ENCODE results near the gene DNM3. TPM values are rescaled to one million over a fixed set of nuclear protein-coding genes. Genes with fewer than 3 reads are reported as not detected.

DNM3 gene
- total RNA-seq, 1 experiment from 2014 or later = 0.45 TPM

GRCh38 chr1:171939740-171940139, 98.4 kb downstream of the DNM3 start:
- Histone ChIP-seq H3K36me3 (ENCODE audit: insufficient read depth, low read length) (no peaks in the 10 kb centered on the region), H3K9me2 (replicated peaks; ENCODE audit: insufficient read depth, low read length) (no peaks in the 10 kb centered on the region), H3K79me2 (ENCODE audit: low read length) (no peaks in the 10 kb centered on the region), H3K9me3 (ENCODE audit: low read length) (no peaks in the 10 kb centered on the region), H3K4me2 (ENCODE audit: low read depth, low read length, poor library complexity, severe bottlenecking) (no peak overlapping the region), H3K27me3 (ENCODE audit: low read length) (no peaks in the 10 kb centered on the region), H3K4me1 (ENCODE audit: low read length) (no peaks in the 10 kb centered on the region), H3K27ac (ENCODE audit: low read length) (no peak overlapping the region), H3K9ac (ENCODE audit: low read length) (no peak overlapping the region), H2AFZ (ENCODE audit: low read length) (no peak overlapping the region), H4K20me1 (ENCODE audit: insufficient read depth, low read depth, low read length) (no peaks in the 10 kb centered on the region), H3K4me3 (ENCODE audit: low read length) (no peak overlapping the region)
- DNase-seq = no peak

- Histone ChIP-seq H2AFZ (ENCODE audit: low read length) (no peak overlapping the region), H3K4me1 (ENCODE audit: low read length) (no peaks in the 10 kb centered on the region), H4K20me1 (ENCODE audit: insufficient read depth, low read depth, low read length) (no peaks in the 10 kb centered on the region), H3K9me3 (ENCODE audit: low read length) (no peaks in the 10 kb centered on the region), H3K9ac (ENCODE audit: low read length) (no peak overlapping the region), H3K27me3 (ENCODE audit: low read length) (no peaks in the 10 kb centered on the region), H3K79me2 (ENCODE audit: low read length) (no peaks in the 10 kb centered on the region), H3K27ac (ENCODE audit: low read length) (no peak overlapping the region), H3K4me3 (ENCODE audit: low read length) (no peak overlapping the region), H3K36me3 (ENCODE audit: insufficient read depth, low read length) (no peaks in the 10 kb centered on the region), H3K9me2 (replicated peaks; ENCODE audit: insufficient read depth, low read length) (no peaks in the 10 kb centered on the region), H3K4me2 (ENCODE audit: low read depth, low read length, poor library complexity, severe bottlenecking) (no peak overlapping the region)
- DNase-seq = no peak
Measured at GRCh38 chr1:171940368-171940767, 99.1 kb downstream of the DNM3 start.

GRCh38 chr1:171941920-171942319, 100.6 kb downstream of the DNM3 start:
- H3K36me3 ChIP-seq (ENCODE audit: insufficient read depth, low read length) = no peaks in the 10 kb centered on the region
- no peaks in the 10 kb centered on the region for H3K9me3 ChIP-seq (ENCODE audit: low read length)
- H3K4me2 ChIP-seq (ENCODE audit: low read depth, low read length, poor library complexity, severe bottlenecking) = no peak overlapping the region
- no peaks in the 10 kb centered on the region for H3K4me1 ChIP-seq (ENCODE audit: low read length)
- no peaks in the 10 kb centered on the region for H4K20me1 ChIP-seq (ENCODE audit: insufficient read depth, low read depth, low read length)
- DNase-seq = no peak
- H2AFZ ChIP-seq (ENCODE audit: low read length) = no peak overlapping the region
- no peaks in the 10 kb centered on the region for H3K9me2 ChIP-seq (replicated peaks; ENCODE audit: insufficient read depth, low read length)
- H3K4me3 ChIP-seq (ENCODE audit: low read length) = no peak overlapping the region
- H3K27ac ChIP-seq (ENCODE audit: low read length) = no peak overlapping the region
- H3K9ac ChIP-seq (ENCODE audit: low read length) = no peak overlapping the region
- H3K27me3 ChIP-seq (ENCODE audit: low read length) = no peaks in the 10 kb centered on the region
- no peaks in the 10 kb centered on the region for H3K79me2 ChIP-seq (ENCODE audit: low read length)

- no peak for DNase-seq
- no peaks in the 10 kb centered on the region for H3K9me3 ChIP-seq (ENCODE audit: low read length)
- no peaks in the 10 kb centered on the region for H4K20me1 ChIP-seq (ENCODE audit: insufficient read depth, low read depth, low read length)
- no peaks in the 10 kb centered on the region for H3K27me3 ChIP-seq (ENCODE audit: low read length)
- no peak overlapping the region for H3K4me2 ChIP-seq (ENCODE audit: low read depth, low read length, poor library complexity, severe bottlenecking)
- H3K9me2 ChIP-seq (replicated peaks; ENCODE audit: insufficient read depth, low read length) = no peaks in the 10 kb centered on the region
- H3K9ac ChIP-seq (ENCODE audit: low read length) = no peak overlapping the region
- H3K4me3 ChIP-seq (ENCODE audit: low read length) = no peak overlapping the region
- H3K27ac ChIP-seq (ENCODE audit: low read length) = no peak overlapping the region
- no peak overlapping the region for H2AFZ ChIP-seq (ENCODE audit: low read length)
- no peaks in the 10 kb centered on the region for H3K4me1 ChIP-seq (ENCODE audit: low read length)
- H3K36me3 ChIP-seq (ENCODE audit: insufficient read depth, low read length) = no peaks in the 10 kb centered on the region
- H3K79me2 ChIP-seq (ENCODE audit: low read length) = no peaks in the 10 kb centered on the region
Measured at GRCh38 chr1:171943973-171944561, 102.8 kb downstream of the DNM3 start.

- Histone ChIP-seq H4K20me1 (ENCODE audit: insufficient read depth, low read depth, low read length) (no peaks in the 10 kb centered on the region), H3K36me3 (ENCODE audit: insufficient read depth, low read length) (no peaks in the 10 kb centered on the region), H3K4me3 (ENCODE audit: low read length) (no peak overlapping the region), H3K9me2 (replicated peaks; ENCODE audit: insufficient read depth, low read length) (no peaks in the 10 kb centered on the region), H3K27me3 (ENCODE audit: low read length) (no peaks in the 10 kb centered on the region), H3K9ac (ENCODE audit: low read length) (no peak overlapping the region), H3K9me3 (ENCODE audit: low read length) (no peaks in the 10 kb centered on the region), H2AFZ (ENCODE audit: low read length) (no peak overlapping the region), H3K4me1 (ENCODE audit: low read length) (no peaks in the 10 kb centered on the region), H3K4me2 (ENCODE audit: low read depth, low read length, poor library complexity, severe bottlenecking) (no peak overlapping the region), H3K79me2 (ENCODE audit: low read length) (no peaks in the 10 kb centered on the region), H3K27ac (ENCODE audit: low read length) (no peak overlapping the region)
- no peak for DNase-seq
Measured at GRCh38 chr1:171948511-171948910, 107.2 kb downstream of the DNM3 start.

- Histone ChIP-seq H3K27me3 (ENCODE audit: low read length) (no peaks in the 10 kb centered on the region), H4K20me1 (ENCODE audit: insufficient read depth, low read depth, low read length) (no peaks in the 10 kb centered on the region), H3K4me2 (ENCODE audit: low read depth, low read length, poor library complexity, severe bottlenecking) (no peak overlapping the region), H3K4me3 (ENCODE audit: low read length) (no peak overlapping the region), H3K9me2 (replicated peaks; ENCODE audit: insufficient read depth, low read length) (no peaks in the 10 kb centered on the region), H3K9ac (ENCODE audit: low read length) (no peak overlapping the region), H3K27ac (ENCODE audit: low read length) (no peak overlapping the region), H3K79me2 (ENCODE audit: low read length) (no peaks in the 10 kb centered on the region), H2AFZ (ENCODE audit: low read length) (no peak overlapping the region), H3K4me1 (ENCODE audit: low read length) (no peaks in the 10 kb centered on the region), H3K36me3 (ENCODE audit: insufficient read depth, low read length) (no peaks in the 10 kb centered on the region), H3K9me3 (ENCODE audit: low read length) (no peaks in the 10 kb centered on the region)
- no peak for DNase-seq
Measured at GRCh38 chr1:171949316-171949715, 108.0 kb downstream of the DNM3 start.

- no peak for DNase-seq
- Histone ChIP-seq H4K20me1 (ENCODE audit: insufficient read depth, low read depth, low read length) (no peaks in the 10 kb centered on the region), H3K36me3 (ENCODE audit: insufficient read depth, low read length) (no peaks in the 10 kb centered on the region), H3K4me1 (ENCODE audit: low read length) (no peaks in the 10 kb centered on the region), H3K79me2 (ENCODE audit: low read length) (no peaks in the 10 kb centered on the region), H3K9me3 (ENCODE audit: low read length) (no peaks in the 10 kb centered on the region), H3K4me3 (ENCODE audit: low read length) (no peak overlapping the region), H3K9me2 (replicated peaks; ENCODE audit: insufficient read depth, low read length) (no peaks in the 10 kb centered on the region), H3K4me2 (ENCODE audit: low read depth, low read length, poor library complexity, severe bottlenecking) (no peak overlapping the region), H3K27me3 (ENCODE audit: low read length) (no peaks in the 10 kb centered on the region), H3K27ac (ENCODE audit: low read length) (no peak overlapping the region), H3K9ac (ENCODE audit: low read length) (no peak overlapping the region), H2AFZ (ENCODE audit: low read length) (no peak overlapping the region)
Measured at GRCh38 chr1:171953835-171954234, 112.5 kb downstream of the DNM3 start.

GRCh38 chr1:171954361-171954760, 113.1 kb downstream of the DNM3 start:
- H3K4me1 ChIP-seq (ENCODE audit: low read length) = no peaks in the 10 kb centered on the region
- H3K9ac ChIP-seq (ENCODE audit: low read length) = no peak overlapping the region
- H3K36me3 ChIP-seq (ENCODE audit: insufficient read depth, low read length) = no peaks in the 10 kb centered on the region
- no peaks in the 10 kb centered on the region for H3K27me3 ChIP-seq (ENCODE audit: low read length)
- no peak overlapping the region for H3K4me3 ChIP-seq (ENCODE audit: low read length)
- H3K9me2 ChIP-seq (replicated peaks; ENCODE audit: insufficient read depth, low read length) = no peaks in the 10 kb centered on the region
- H2AFZ ChIP-seq (ENCODE audit: low read length) = no peak overlapping the region
- no peak for DNase-seq
- H4K20me1 ChIP-seq (ENCODE audit: insufficient read depth, low read depth, low read length) = no peaks in the 10 kb centered on the region
- H3K9me3 ChIP-seq (ENCODE audit: low read length) = no peaks in the 10 kb centered on the region
- H3K27ac ChIP-seq (ENCODE audit: low read length) = no peak overlapping the region
- no peak overlapping the region for H3K4me2 ChIP-seq (ENCODE audit: low read depth, low read length, poor library complexity, severe bottlenecking)
- no peaks in the 10 kb centered on the region for H3K79me2 ChIP-seq (ENCODE audit: low read length)

- no peak overlapping the region for H3K27ac ChIP-seq (ENCODE audit: low read length)
- H4K20me1 ChIP-seq (ENCODE audit: insufficient read depth, low read depth, low read length) = no peaks in the 10 kb centered on the region
- H3K36me3 ChIP-seq (ENCODE audit: insufficient read depth, low read length) = no peaks in the 10 kb centered on the region
- no peak overlapping the region for H2AFZ ChIP-seq (ENCODE audit: low read length)
- no peaks in the 10 kb centered on the region for H3K9me3 ChIP-seq (ENCODE audit: low read length)
- H3K27me3 ChIP-seq (ENCODE audit: low read length) = no peaks in the 10 kb centered on the region
- H3K79me2 ChIP-seq (ENCODE audit: low read length) = no peaks in the 10 kb centered on the region
- H3K9me2 ChIP-seq (replicated peaks; ENCODE audit: insufficient read depth, low read length) = no peaks in the 10 kb centered on the region
- no peak overlapping the region for H3K9ac ChIP-seq (ENCODE audit: low read length)
- no peak for DNase-seq
- no peaks in the 10 kb centered on the region for H3K4me1 ChIP-seq (ENCODE audit: low read length)
- H3K4me2 ChIP-seq (ENCODE audit: low read depth, low read length, poor library complexity, severe bottlenecking) = no peak overlapping the region
- no peak overlapping the region for H3K4me3 ChIP-seq (ENCODE audit: low read length)
Measured at GRCh38 chr1:171961861-171962260, 120.6 kb downstream of the DNM3 start.
